ENCODE results near the gene RPL4.

- TF ChIP-seq SPI1 (IDR thresholded peaks at IDR 0.05; ENCODE audit: borderline replicate concordance, low read depth) (no peak), POLR2AphosphoS5 (IDR thresholded peaks at IDR 0.05; ENCODE audit: low read depth) (no peak), CTCF (IDR thresholded peaks at IDR 0.05; ENCODE audit: insufficient read depth, low read length) (no peak), REST (IDR thresholded peaks at IDR 0.05; ENCODE audit: insufficient replicate concordance, low read depth) (no peak)
These were observed 44.6 kb downstream of the RPL4 start for GRCh38 chr15:66459818-66460615.
